HepG2 (cell line): Measurements from ENCODE around the gene IL6ST. TPM values are rescaled to one million over a fixed set of nuclear protein-coding genes. Genes with fewer than 3 reads are reported as not detected.
A peak's percentile ranks its signal among the peaks of the same experiment; 100 is the strongest.

Experiments used
- CEBPZ ChIP-seq: IDR thresholded peaks from 2 replicates; pipeline ENCODE4 v1.6.1; 2012; ENCODE audit warnings: low read length, improper control_type of control experiment
- CHD4 ChIP-seq: fragments of 200-600 bp; sonication (generic); IDR thresholded peaks from 2 replicates; pipeline ENCODE4 v1.7.0; 2017; ENCODE audit warnings: mild to moderate bottlenecking, low read length, borderline replicate concordance
- ERF ChIP-seq: IDR thresholded peaks from 2 replicates; pipeline ENCODE4 v1.6.1; 2018; ENCODE audit warnings: missing biosample characterization, missing genetic modification reagents
- FOXJ3 ChIP-seq: sonication (generic); formaldehyde crosslinking; IDR thresholded peaks from 2 replicates; pipeline ENCODE4 v1.4.0; 2020; ENCODE audit warnings: missing genetic modification reagents, mild to moderate bottlenecking, borderline replicate concordance
- HMG20B ChIP-seq: conservative IDR thresholded peaks from 2 replicates; pipeline ENCODE4 v1.6.1; 2016; ENCODE audit warnings: missing genetic modification reagents, missing compliant biosample characterization
- HOXA7 ChIP-seq: sonication (generic); formaldehyde crosslinking; IDR thresholded peaks from 2 replicates; pipeline ENCODE4 v1.8.1; 2022; ENCODE audit warnings: mild to moderate bottlenecking, missing genetic modification reagents, moderate library complexity
- KDM5B ChIP-seq: sonication (generic); formaldehyde crosslinking; IDR thresholded peaks from 2 replicates; pipeline ENCODE4 v1.4.0; 2020; ENCODE audit warnings: missing genetic modification reagents, mild to moderate bottlenecking, borderline replicate concordance
- MAZ ChIP-seq, 2 experiments: sonication (generic) in 1 of 2; formaldehyde crosslinking in 1 of 2; IDR thresholded peaks; 2 replicates each; pipeline versions ENCODE4 v1.5.0 to v1.6.1; 2012 to 2020; ENCODE audit warnings: low read depth in 2 of 2, mild to moderate bottlenecking in 2 of 2, borderline replicate concordance in 1 of 2, improper control_type of control experiment in 1 of 2, low read length in 1 of 2, missing genetic modification reagents in 1 of 2, moderate library complexity in 1 of 2
- MED13 ChIP-seq: sonication (generic); formaldehyde crosslinking; IDR thresholded peaks from 2 replicates; pipeline ENCODE4 v1.5.0; 2020; ENCODE audit warnings: missing genetic modification reagents
- MIER3 ChIP-seq: IDR thresholded peaks from 2 replicates; pipeline ENCODE4 v1.6.1; 2016; ENCODE audit warnings: missing compliant biosample characterization, borderline replicate concordance
- NFATC3 ChIP-seq: sonication (generic); formaldehyde crosslinking; IDR thresholded peaks from 2 replicates; pipeline ENCODE4 v1.5.1; 2020; ENCODE audit warnings: mild to moderate bottlenecking, missing genetic modification reagents
- NFIB ChIP-seq: sonication (generic); formaldehyde crosslinking; IDR thresholded peaks from 2 replicates; pipeline ENCODE4 v1.9.0; 2021; ENCODE audit warnings: missing genetic modification reagents, mild to moderate bottlenecking, borderline replicate concordance
- PBX3 ChIP-seq: sonication (generic); formaldehyde crosslinking; IDR thresholded peaks from 2 replicates; pipeline ENCODE4 v1.8.1; 2023; ENCODE audit warnings: missing genetic modification reagents, inconsistent platforms, borderline replicate concordance
- PCBP2 ChIP-seq: fragments of 200-400 bp; formaldehyde crosslinking; optimal IDR thresholded peaks from 2 replicates; pipeline ENCODE3; 2018; ENCODE audit warnings: low read length, low read depth; ENCODE audit not compliant: poor library complexity, severe bottlenecking
- PHB2 ChIP-seq: fragments of 450-650 bp; IDR thresholded peaks from 2 replicates; pipeline ENCODE4 v1.6.1; 2018; ENCODE audit not compliant: partially characterized antibody
- POLR2G ChIP-seq: fragments of 200-400 bp; formaldehyde crosslinking; IDR thresholded peaks from 2 replicates; pipeline ENCODE4 v1.6.1; 2018; ENCODE audit warnings: mild to moderate bottlenecking, low read depth, low read length, moderate library complexity
- SIX4 ChIP-seq: sonication (generic); formaldehyde crosslinking; IDR thresholded peaks from 2 replicates; pipeline ENCODE4 v1.4.0; 2020; ENCODE audit warnings: missing genetic modification reagents
- TFAP4 ChIP-seq: sonication (generic); IDR thresholded peaks from 2 replicates; pipeline ENCODE4 v1.6.1; 2016; ENCODE audit warnings: low read depth, borderline replicate concordance
- YEATS4 ChIP-seq: sonication (generic); formaldehyde crosslinking; IDR thresholded peaks from 2 replicates; pipeline ENCODE4 v1.4.0; 2020; ENCODE audit warnings: missing genetic modification reagents, borderline replicate concordance
- ZFP82 ChIP-seq: sonication (generic); formaldehyde crosslinking; IDR thresholded peaks from 2 replicates; pipeline ENCODE4 v1.5.1; 2020; ENCODE audit warnings: mild to moderate bottlenecking, missing genetic modification reagents, borderline replicate concordance
- ZKSCAN5 ChIP-seq: sonication (generic); formaldehyde crosslinking; IDR thresholded peaks from 2 replicates; pipeline ENCODE4 v1.5.1; 2020; ENCODE audit warnings: mild to moderate bottlenecking, missing genetic modification reagents
- ZNF121 ChIP-seq: sonication (generic); formaldehyde crosslinking; IDR thresholded peaks from 2 replicates; pipeline ENCODE4 v1.5.0; 2020; ENCODE audit warnings: mild to moderate bottlenecking, missing genetic modification reagents
- ZNF337 ChIP-seq: sonication (generic); formaldehyde crosslinking; IDR thresholded peaks from 2 replicates; pipeline ENCODE4 v1.5.1; 2020; ENCODE audit warnings: missing genetic modification reagents, low read depth, mild to moderate bottlenecking, borderline replicate concordance
- ZNF563 ChIP-seq: sonication (generic); formaldehyde crosslinking; IDR thresholded peaks from 2 replicates; pipeline ENCODE4 v1.8.0; 2022; ENCODE audit warnings: mild to moderate bottlenecking, moderate library complexity, missing genetic modification reagents
- ZNF572 ChIP-seq: sonication (generic); formaldehyde crosslinking; IDR thresholded peaks from 2 replicates; pipeline ENCODE4 v1.5.1; 2020; ENCODE audit warnings: mild to moderate bottlenecking, missing genetic modification reagents
- ZNF589 ChIP-seq: sonication (generic); formaldehyde crosslinking; conservative IDR thresholded peaks from 2 replicates; pipeline ENCODE4 v1.8.0; 2022; ENCODE audit warnings: mild to moderate bottlenecking, moderate library complexity, missing genetic modification reagents
- polyA plus RNA-seq, 8 experiments: library from polyadenylated mRNA; depleted of rRNA in 3 of 8; stranded (reverse) in 7 of 8; unstranded in 1 of 8; fragments of >200 nt; fragmentation: Illumina TruSeq in 4 of 8; extraction: Trizol in 4 of 8; gene quantifications; 2 replicates each; pipeline versions ENCODE4 v1.2.1 to v1.2.3, GENCODE V29; 2011 to 2016; ENCODE audit warnings: low read depth in 4 of 8, missing spikeins in 1 of 8, mixed read lengths in 1 of 8; ENCODE audit not compliant: insufficient read depth in 1 of 8
- total RNA-seq, 5 experiments: library from RNA; depleted of rRNA; stranded (reverse); fragments of >200 nt; fragmentation: Illumina TruSeq; extraction: Trizol; gene quantifications; 2 replicates each; pipeline ENCODE4 v1.2.3, GENCODE V29; 2016; ENCODE audit warnings: low read depth in 1 of 5

IL6ST gene
- total and polyA plus RNA-seq, 2 of the 13 experiments (the other 11 are each of a cell fraction or from before 2014, with no cell fraction given) = 66.6 to 166 TPM

- peak; percentile 71 for TF ChIP-seq ZNF563 (CRISPR knock-in tag)
- TF ChIP-seq TFAP4 = peak; percentile 98
- TF ChIP-seq ZKSCAN5 (CRISPR knock-in tag) = no peak
- TF ChIP-seq MAZ (IDR thresholded peaks at IDR 0.05; ENCODE audit: borderline replicate concordance, low read depth, low read length) = peak; percentile 99
- TF ChIP-seq MAZ (CRISPR knock-in tag; IDR thresholded peaks at IDR 0.05; ENCODE audit: low read depth) = peak; percentile 91
- TF ChIP-seq PHB2 = no peak
- no peak; the same call in none of the 2 replicates for TF ChIP-seq HMG20B (CRISPR knock-in tag)
- TF ChIP-seq YEATS4 = peak; percentile 70; the same call in 1 of the 2 replicates
- TF ChIP-seq ERF = peak; percentile 88
- TF ChIP-seq ZNF121 (CRISPR knock-in tag) = peak; percentile 28; the same call in 1 of the 2 replicates
- peak; percentile 92 for TF ChIP-seq SIX4 (CRISPR knock-in tag)
- no peak for TF ChIP-seq PCBP2
- TF ChIP-seq ZNF589 (CRISPR knock-in tag) = peak; percentile 96; the same call in 1 of the 2 replicates
- no peak for TF ChIP-seq CEBPZ
- peak; percentile 86 for TF ChIP-seq MED13 (CRISPR knock-in tag)
- TF ChIP-seq MIER3 = peak; percentile 89; the same call in 1 of the 2 replicates
- TF ChIP-seq KDM5B (CRISPR knock-in tag) = no peak
- TF ChIP-seq ZNF337 (CRISPR knock-in tag) = no peak
- TF ChIP-seq CHD4 = no peak
- peak; percentile 61; the same call in 1 of the 2 replicates for TF ChIP-seq ZFP82
- TF ChIP-seq NFATC3 (CRISPR knock-in tag) = no peak
- TF ChIP-seq ZNF572 (CRISPR knock-in tag) = 0 out of 2 replicates have a peak, but pooled peaks have one; percentile 28
- TF ChIP-seq PBX3 (CRISPR knock-in tag) = no peak
- TF ChIP-seq HOXA7 (CRISPR knock-in tag) = no peak
- TF ChIP-seq NFIB (CRISPR knock-in tag) = no peak
- TF ChIP-seq FOXJ3 (CRISPR knock-in tag) = peak; percentile 99
- TF ChIP-seq POLR2G = no peak
These were observed 60.6 kb downstream of the IL6ST start (continued) for GRCh38 chr5:55934115-55934613.
